ENCODE measurements around the gene PRR18. TPM values are rescaled to one million over a fixed set of nuclear protein-coding genes. Genes with fewer than 3 reads are reported as not detected.
A peak's percentile ranks its signal among the peaks of the same experiment; 100 is the strongest.
"Not testable (repeated sequence)": the region's sequence is repeated elsewhere in the genome, so short reads cannot be mapped to it uniquely, and the experiment has no call there.

PRR18 gene, protein sequence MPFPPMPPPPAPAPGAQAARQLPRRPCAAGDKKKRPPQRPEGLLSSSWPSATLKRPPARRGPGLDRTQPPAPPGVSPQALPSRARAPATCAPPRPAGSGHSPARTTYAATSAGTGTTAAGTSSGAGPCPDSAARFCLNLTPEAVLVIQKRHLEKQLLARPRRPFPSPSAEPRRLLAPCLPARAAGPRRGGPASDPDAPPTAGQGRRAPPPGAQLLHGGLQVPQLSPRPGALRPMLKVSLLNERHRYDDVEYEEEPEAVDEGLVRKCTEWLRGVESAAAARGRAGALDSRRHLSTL
- not detected in 2 replicates for total RNA-seq

DNA sequence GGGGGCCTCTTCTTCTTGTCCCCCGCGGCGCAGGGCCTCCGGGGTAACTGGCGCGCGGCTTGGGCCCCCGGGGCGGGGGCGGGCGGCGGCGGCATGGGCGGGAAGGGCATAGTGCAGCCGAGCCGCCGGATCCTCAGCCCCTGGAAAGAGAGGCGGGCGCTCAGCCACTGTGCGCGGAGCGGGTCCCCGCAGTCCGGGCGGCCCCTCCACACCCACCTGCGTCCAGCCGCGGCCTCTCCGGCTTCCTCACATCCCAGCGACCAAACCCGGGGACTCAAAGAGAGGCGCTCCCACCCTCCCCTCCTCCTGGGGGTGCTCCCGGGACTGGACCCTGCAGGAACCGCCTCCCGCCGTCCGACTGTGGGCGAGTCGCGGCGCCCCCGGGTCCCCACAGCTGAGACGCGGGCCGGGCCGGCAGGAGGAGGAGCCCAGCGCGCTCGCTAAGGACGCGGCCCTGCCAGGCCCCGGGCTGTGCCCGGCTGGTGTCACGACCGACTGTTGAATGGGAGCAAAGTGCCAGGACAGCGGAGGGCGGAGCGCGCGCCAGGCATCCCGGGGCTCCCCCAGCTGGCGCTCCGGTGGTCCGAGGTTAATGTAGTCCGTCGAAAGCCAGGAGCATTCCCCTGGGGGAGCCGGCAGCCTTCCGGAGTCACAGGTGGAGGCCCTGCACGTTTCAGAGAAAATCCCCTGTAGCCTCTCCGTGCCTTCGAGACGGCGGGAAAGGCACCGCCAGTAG, at the start of gene PRR18:
Gene PRR18 (minus strand): TSS at position 360 of the 736 bp plus-strand sequence. CDS start 250 bp downstream, at position 110.
- intact Hi-C loops (cut with micrococcal nuclease) = no loop called here
- Mint-ChIP-seq H3K9me3 (no peaks in the 10 kb centered on the region), H3K4me1 (ENCODE audit: low read depth) (no peaks in the 10 kb centered on the region), H3K27ac (no peak within 1 kb of the TSS), H3K4me3 (peak within 1 kb of the TSS; percentile 2), H3K36me3 (ENCODE audit: low read depth) (peaks cover 3% of the 10 kb centered on the region), H3K27me3 (ENCODE audit: insufficient read depth) (peaks cover 53% of the 10 kb centered on the region)
- no peak for DNase-seq (ENCODE audit: low spot score)

DNA sequence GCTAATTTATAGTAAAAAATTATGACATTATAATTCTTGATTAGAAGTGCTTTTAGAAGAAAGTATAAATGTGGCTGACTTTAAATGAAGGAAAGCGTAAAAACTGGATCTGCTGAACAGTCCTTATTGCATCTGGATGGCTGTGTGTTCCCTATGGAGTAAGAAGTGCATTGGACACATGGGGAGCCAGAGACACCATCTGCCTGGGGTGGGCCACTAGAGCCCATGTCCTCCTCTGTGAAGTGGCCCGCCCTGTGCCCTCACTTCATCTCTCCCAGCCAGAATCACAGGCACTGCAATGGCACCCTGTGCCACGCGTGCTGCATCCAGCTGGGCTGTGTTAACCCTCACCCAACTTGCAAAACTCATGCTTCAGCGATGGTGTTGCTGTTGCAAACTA, 47.4 kb upstream of the PRR18 start:
- Mint-ChIP-seq H3K4me1 (ENCODE audit: low read depth) (no peaks in the 10 kb centered on the region), H3K9me3 (no peaks in the 10 kb centered on the region), H3K27ac (no peak overlapping the region), H3K27me3 (ENCODE audit: insufficient read depth) (peaks cover 52% of the 10 kb centered on the region), H3K36me3 (ENCODE audit: low read depth) (no peaks in the 10 kb centered on the region), H3K4me3 (no peak overlapping the region)
- DNase-seq (ENCODE audit: low spot score) = no peak
- intact Hi-C loops (cut with micrococcal nuclease) = no loop called here

DNA sequence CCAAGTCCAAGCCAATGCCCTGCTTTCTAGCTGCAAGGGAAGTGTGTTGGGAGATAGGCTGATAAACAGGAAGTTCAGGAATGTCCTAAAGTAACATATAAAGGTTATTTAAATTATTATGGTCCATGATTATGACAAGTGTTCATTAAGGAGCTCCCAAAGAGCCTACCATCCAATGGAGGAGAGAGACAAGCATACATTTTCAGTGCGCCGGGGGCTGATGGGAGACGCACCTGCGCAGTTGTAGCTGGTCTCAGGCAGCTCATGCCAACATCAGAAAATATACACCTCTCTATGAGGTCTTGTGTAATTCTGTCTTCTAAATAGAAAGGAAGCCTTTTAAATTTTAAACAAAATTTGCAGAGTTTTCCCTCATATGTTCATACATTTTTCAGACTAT, 46.8 kb upstream of the PRR18 start:
- intact Hi-C loops (cut with micrococcal nuclease) = no loop called here
- Mint-ChIP-seq H3K4me3 (no peak overlapping the region), H3K36me3 (ENCODE audit: low read depth) (no peaks in the 10 kb centered on the region), H3K27me3 (ENCODE audit: insufficient read depth) (peaks cover 56% of the 10 kb centered on the region), H3K4me1 (ENCODE audit: low read depth) (no peaks in the 10 kb centered on the region), H3K9me3 (no peaks in the 10 kb centered on the region), H3K27ac (no peak overlapping the region)
- no peak for DNase-seq (ENCODE audit: low spot score)

DNA sequence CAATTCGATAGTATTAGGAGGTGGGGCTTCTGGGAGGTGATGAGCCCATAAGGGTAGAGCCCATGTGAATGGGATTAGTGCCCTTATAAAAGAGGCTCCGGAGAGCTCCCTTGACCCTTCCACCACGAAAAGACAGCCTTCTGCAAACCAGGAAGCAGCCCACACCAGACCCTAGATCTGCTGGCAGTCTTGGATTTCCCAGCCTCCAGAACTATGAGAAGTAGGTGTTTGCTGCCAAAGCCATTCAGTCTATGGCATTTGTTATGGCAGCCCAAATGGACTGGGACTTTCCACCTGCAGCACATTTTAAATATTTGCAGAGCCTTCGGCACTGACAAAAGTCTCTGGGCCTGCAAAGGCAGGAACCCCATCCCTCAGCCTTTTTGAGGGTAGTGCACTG, 46.0 kb upstream of the PRR18 start:
- Mint-ChIP-seq H3K4me1 (ENCODE audit: low read depth) (no peaks in the 10 kb centered on the region), H3K9me3 (peaks cover 7% of the 10 kb centered on the region), H3K27me3 (ENCODE audit: insufficient read depth) (peaks cover 50% of the 10 kb centered on the region), H3K27ac (no peak overlapping the region), H3K4me3 (no peak overlapping the region), H3K36me3 (ENCODE audit: low read depth) (no peaks in the 10 kb centered on the region)
- intact Hi-C loops (cut with micrococcal nuclease) = no loop called here
- no peak for DNase-seq (ENCODE audit: low spot score)

DNA sequence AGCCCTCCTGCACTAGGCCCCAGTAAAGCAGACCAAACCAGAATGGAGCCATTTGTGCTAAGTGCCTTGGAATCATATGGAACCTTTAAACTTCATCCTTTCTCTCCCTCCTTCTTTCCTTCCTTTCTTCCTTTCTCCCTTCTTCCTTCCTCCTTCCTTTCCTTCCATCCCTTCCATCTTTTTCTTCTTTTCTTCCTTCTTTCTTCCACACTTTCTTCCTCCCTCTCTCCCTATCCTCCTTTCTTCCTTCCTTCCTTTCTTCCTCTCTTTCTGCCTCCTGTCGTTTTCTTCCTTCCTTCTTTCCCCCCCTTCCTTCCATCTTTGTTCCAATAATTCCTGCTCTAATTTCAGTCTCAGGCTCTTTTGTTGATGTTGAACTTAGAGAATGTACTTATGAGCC, 45.3 kb upstream of the PRR18 start:
- peaks cover 46% of the 10 kb centered on the region for H3K27me3 Mint-ChIP-seq (ENCODE audit: insufficient read depth)
- DNase-seq (ENCODE audit: low spot score) = no peak
- no peak overlapping the region for H3K27ac Mint-ChIP-seq
- no peak overlapping the region for H3K4me3 Mint-ChIP-seq
- no peaks in the 10 kb centered on the region for H3K36me3 Mint-ChIP-seq (ENCODE audit: low read depth)
- H3K4me1 Mint-ChIP-seq (ENCODE audit: low read depth) = peaks cover 2% of the 10 kb centered on the region
- H3K9me3 Mint-ChIP-seq = peaks cover 9% of the 10 kb centered on the region
- intact Hi-C loops (cut with micrococcal nuclease) = no loop called here

DNA sequence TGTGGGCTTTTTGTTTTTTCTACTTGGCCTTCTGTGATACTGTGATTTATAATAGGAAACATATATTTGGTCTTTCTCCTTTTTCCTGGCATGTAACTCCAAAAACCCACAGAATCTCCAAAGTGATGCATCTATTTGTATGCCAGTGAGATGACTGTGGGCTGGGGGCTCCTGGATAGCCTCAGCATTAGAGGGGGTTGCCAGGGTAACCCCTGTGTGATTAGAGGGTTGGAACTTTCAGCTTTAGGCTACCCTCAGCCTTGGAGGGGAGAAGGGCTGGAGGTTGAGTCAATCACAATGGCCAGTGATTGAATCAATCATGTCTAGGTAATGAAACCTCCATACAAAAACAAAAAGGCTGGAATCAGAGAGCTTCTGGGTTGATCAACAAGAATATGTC, 44.7 kb upstream of the PRR18 start:
- intact Hi-C loops (cut with micrococcal nuclease) = no loop called here
- Mint-ChIP-seq H3K27me3 (ENCODE audit: insufficient read depth) (peaks cover 43% of the 10 kb centered on the region), H3K4me1 (ENCODE audit: low read depth) (peaks cover 8% of the 10 kb centered on the region), H3K9me3 (peaks cover 9% of the 10 kb centered on the region), H3K4me3 (no peak overlapping the region), H3K36me3 (ENCODE audit: low read depth) (no peaks in the 10 kb centered on the region), H3K27ac (no peak overlapping the region)
- DNase-seq (ENCODE audit: low spot score) = no peak

DNA sequence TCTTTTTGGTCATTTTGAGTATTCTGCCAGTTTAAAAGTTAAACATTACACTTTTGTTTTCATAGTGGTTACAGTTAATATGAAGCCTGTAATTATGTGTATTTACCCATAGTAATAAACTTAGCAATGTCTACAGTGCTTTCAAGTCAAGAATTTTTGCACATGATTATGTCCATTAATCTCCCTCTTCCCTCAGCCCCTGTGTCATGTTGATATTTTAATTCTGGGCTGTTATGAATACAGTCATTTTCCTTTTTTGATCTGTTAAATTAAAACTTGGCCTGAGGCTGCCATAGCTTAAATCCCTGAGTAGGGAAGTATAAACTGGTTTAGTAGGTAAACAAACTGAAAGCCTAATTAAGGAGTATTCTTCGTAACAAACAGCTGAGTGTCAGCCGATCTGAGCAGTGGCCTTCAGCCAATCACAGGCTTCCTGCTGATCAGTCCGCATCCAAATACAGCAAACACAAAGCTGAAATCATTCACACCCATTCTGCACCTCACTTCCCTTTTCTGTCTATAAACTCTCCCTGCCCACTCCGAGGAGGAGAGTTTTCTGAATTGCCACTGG, 43.6 kb upstream of the PRR18 start:
- Mint-ChIP-seq H3K4me3 (no peak overlapping the region), H3K9me3 (peaks cover 9% of the 10 kb centered on the region), H3K27ac (no peak overlapping the region), H3K36me3 (ENCODE audit: low read depth) (no peaks in the 10 kb centered on the region), H3K27me3 (ENCODE audit: insufficient read depth) (peaks cover 40% of the 10 kb centered on the region), H3K4me1 (ENCODE audit: low read depth) (peaks cover 14% of the 10 kb centered on the region)
- no peak for DNase-seq (ENCODE audit: low spot score)
- intact Hi-C loops (cut with micrococcal nuclease) = no loop called here

DNA sequence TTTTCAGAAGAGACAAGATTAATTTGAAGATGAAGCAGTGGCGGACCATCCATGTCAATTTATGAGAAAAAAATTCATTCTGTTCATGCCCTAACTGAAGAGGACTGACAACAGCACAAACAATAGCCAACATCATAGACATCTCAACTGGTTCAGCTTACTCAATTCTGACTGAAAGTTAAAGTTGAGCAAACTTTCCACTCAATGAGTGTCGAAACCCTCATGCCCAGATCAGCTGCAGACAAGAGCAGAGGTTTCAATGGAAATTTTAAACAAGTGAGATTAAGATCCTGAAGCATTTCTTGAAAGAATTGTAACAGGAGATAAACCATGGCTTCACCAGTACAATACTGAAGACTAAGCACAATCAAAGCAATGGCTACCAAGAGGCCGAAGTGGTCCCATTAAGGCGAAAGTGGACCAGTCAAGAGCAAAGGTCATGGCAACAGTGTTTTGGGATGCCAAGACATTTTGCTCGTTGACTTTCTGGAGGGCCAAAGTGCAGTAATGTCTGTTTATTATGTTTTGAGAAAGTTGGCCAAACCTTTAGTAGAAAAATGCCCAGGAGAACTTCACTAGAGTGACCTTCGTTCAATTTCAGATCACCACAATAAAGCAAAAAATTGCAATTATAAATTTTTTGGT, 40.2 kb upstream of the PRR18 start:
- H3K27ac Mint-ChIP-seq = peak overlapping the region; percentile 64
- peaks cover 35% of the 10 kb centered on the region for H3K27me3 Mint-ChIP-seq (ENCODE audit: insufficient read depth)

DNA sequence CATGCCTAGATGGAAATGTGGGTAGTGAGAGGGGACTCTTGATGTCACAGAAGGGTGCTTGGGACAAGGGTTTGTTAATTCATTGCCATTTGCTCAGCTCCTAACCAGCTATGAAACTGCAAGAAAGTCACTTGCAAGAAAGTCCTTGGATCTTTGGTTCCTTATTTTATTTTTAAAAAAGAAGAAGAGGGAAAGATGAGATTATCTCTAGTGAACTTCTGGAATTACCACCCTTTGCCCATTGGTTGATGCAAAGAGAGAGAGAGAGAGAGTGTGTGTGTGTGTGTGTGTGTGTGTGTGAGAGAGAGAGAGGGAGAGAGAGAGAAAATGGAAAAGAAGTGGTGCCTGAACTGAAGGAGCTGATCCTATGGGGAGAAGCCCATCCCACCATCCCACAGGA, 38.8 kb upstream of the PRR18 start:
- Mint-ChIP-seq H3K27me3 (ENCODE audit: insufficient read depth) (peaks cover 29% of the 10 kb centered on the region), H3K27ac (no peak overlapping the region), H3K36me3 (ENCODE audit: low read depth) (no peaks in the 10 kb centered on the region), H3K4me3 (no peak overlapping the region), H3K4me1 (ENCODE audit: low read depth) (peaks cover 21% of the 10 kb centered on the region), H3K9me3 (peaks cover 9% of the 10 kb centered on the region)
- DNase-seq (ENCODE audit: low spot score) = no peak
- intact Hi-C loops (cut with micrococcal nuclease) = no loop called here

More for the DNA sequence above, 40.2 kb upstream of the PRR18 start:
- Mint-ChIP-seq H3K36me3 (ENCODE audit: low read depth) (no peaks in the 10 kb centered on the region), H3K4me1 (ENCODE audit: low read depth) (peaks cover 16% of the 10 kb centered on the region), H3K4me3 (no peak overlapping the region), H3K9me3 (peaks cover 9% of the 10 kb centered on the region)
- intact Hi-C loops (cut with micrococcal nuclease) = loop anchor here (1.0 kb wide), 1 partner anchor 8 kb away; no protein-coding TSS in a partner anchor
- DNase-seq (ENCODE audit: low spot score) = no peak

DNA sequence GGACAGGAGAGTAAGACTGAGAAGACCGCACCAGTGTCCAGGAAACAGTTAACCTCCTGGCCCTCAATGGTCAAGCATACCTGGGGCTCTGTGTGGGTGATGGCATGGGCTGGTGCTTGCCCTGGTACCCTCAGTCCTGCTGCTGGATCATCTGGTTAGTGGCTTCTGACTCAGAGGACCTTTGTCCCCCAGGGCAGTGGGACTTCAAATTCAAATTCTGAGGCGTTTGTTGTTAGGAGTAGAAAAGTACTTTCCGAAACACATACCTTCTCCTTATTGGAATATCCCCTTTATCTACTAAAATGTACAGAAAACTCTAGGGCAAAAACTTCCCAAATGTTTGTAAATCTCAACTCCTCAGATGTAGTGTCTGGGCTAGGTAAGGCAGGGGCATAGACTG, 38.3 kb upstream of the PRR18 start:
- H3K9me3 Mint-ChIP-seq = peaks cover 9% of the 10 kb centered on the region
- no peak overlapping the region for H3K4me3 Mint-ChIP-seq
- peaks cover 26% of the 10 kb centered on the region for H3K4me1 Mint-ChIP-seq (ENCODE audit: low read depth)
- H3K27ac Mint-ChIP-seq = no peak overlapping the region
- H3K27me3 Mint-ChIP-seq (ENCODE audit: insufficient read depth) = peaks cover 27% of the 10 kb centered on the region
- DNase-seq (ENCODE audit: low spot score) = no peak
- H3K36me3 Mint-ChIP-seq (ENCODE audit: low read depth) = peaks cover 2% of the 10 kb centered on the region
- intact Hi-C loops (cut with micrococcal nuclease) = no loop called here

DNA sequence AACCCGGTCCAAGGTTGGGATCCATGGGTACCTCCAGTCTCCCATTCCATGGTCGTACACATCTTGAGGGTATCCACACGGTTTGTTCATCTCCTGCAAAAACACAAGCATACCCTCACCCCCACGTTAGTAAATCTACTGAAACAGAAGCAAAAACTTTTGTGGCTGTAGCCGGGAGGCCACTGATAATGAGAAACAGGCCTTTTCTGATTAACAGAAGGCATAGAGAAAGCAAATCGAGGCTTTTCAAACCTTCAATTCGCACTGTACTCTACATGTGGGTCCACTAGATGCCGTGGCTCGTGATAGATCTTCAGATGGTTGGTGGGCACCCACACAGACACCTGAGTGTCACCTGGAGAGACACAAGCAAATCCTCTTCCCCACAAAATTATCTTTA, 37.5 kb upstream of the PRR18 start:
- not testable (repeated sequence) for H3K4me3 Mint-ChIP-seq; H3K27ac Mint-ChIP-seq; DNase-seq (ENCODE audit: low spot score)

DNA sequence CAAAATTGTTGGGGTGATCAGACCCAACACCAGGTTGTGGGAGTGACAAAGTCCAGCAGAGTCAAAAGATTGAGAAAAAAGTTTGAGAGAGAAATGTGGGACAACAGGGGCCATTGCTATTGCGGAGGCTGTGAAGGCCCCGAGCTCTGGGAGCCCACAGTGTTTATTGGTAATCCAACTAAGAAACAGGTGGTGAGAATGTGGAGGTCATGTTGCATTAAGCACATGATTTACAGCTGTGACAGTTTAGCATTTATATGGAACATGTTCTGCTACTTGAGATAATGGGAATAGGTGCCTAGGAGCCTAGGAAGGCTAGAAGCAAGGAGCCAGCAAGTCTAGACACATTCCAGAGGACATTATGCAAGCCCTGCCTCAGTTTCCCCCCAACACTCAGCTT, 36.7 kb upstream of the PRR18 start:
- Mint-ChIP-seq H3K27me3 (ENCODE audit: insufficient read depth) (peaks cover 18% of the 10 kb centered on the region), H3K4me3 (peak overlapping the region; percentile 48), H3K4me1 (ENCODE audit: low read depth) (peaks cover 30% of the 10 kb centered on the region)
- H3K9me3 Mint-ChIP-seq; H3K36me3 Mint-ChIP-seq (ENCODE audit: low read depth); H3K27ac Mint-ChIP-seq; intact Hi-C loops (cut with micrococcal nuclease); DNase-seq (ENCODE audit: low spot score): not testable (repeated sequence)

More for the DNA sequence above, 37.5 kb upstream of the PRR18 start:
- H3K9me3 Mint-ChIP-seq; H3K36me3 Mint-ChIP-seq (ENCODE audit: low read depth); intact Hi-C loops (cut with micrococcal nuclease): not testable (repeated sequence)
- peaks cover 24% of the 10 kb centered on the region for H3K27me3 Mint-ChIP-seq (ENCODE audit: insufficient read depth)
- H3K4me1 Mint-ChIP-seq (ENCODE audit: low read depth) = peaks cover 30% of the 10 kb centered on the region

DNA sequence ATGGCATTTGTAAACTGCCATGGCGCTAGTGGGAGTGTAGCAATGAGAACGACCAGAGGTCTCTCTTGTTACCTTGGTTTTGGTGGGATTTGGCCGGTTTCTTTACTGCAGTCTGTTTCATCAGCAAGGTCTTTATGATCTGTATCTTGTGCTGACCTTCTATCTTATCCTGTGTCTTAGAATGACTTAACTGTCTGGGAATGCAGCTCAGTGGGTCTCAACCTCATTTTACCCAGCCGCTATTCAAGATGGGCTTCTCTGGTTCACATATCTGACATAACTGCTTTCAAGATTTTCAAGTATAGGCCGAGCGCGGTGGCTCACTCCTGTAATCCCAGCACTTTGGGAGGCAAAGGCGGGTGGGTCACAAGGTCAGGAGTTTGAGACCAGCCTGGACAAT, 36.0 kb upstream of the PRR18 start:
- H3K36me3 Mint-ChIP-seq (ENCODE audit: low read depth) = peaks cover 3% of the 10 kb centered on the region
- peaks cover 16% of the 10 kb centered on the region for H3K27me3 Mint-ChIP-seq (ENCODE audit: insufficient read depth)
- peak overlapping the region; percentile 42 for H3K27ac Mint-ChIP-seq
- H3K4me1 Mint-ChIP-seq (ENCODE audit: low read depth) = peaks cover 30% of the 10 kb centered on the region
- H3K9me3 Mint-ChIP-seq = peaks cover 3% of the 10 kb centered on the region
- peak overlapping the region; percentile 20 for H3K4me3 Mint-ChIP-seq
- DNase-seq (ENCODE audit: low spot score) = no peak
- intact Hi-C loops (cut with micrococcal nuclease) = no loop called here
